Measurements from ENCODE around the gene NRXN2. TPM values are rescaled to one million over a fixed set of nuclear protein-coding genes. Genes with fewer than 3 reads are reported as not detected.

Gene NRXN2
- polyA plus RNA-seq (ENCODE audit: insufficient read length in 12 of 12): 10 to 100 TPM in 11 of 12 donors, not detected in 1; 14.4 to 40.7 (median 22.2) TPM
- long read RNA-seq, donor 1, partial matches to known transcripts: 6 of 8 reads
- long read RNA-seq, donor 1, other reads (novel, unspliced or antisense): 0 of 8 reads
- long read RNA-seq, donor 2, transcript NRXN2-210 (3 exons, 3,232 nt): major isoform, 5 of 6 reads
- long read RNA-seq, donor 2, partial matches to known transcripts: 0 of 6 reads
- long read RNA-seq, donor 2, other reads (novel, unspliced or antisense): 0 of 6 reads
- long read RNA-seq, donor 3, partial matches to known transcripts: 0 of 3 reads
- long read RNA-seq, donor 3, other reads (novel, unspliced or antisense): 0 of 3 reads
- long read RNA-seq, donor 4, partial matches to known transcripts: 0 of 1 reads
- long read RNA-seq, donor 4, other reads (novel, unspliced or antisense): 0 of 1 reads
- long read RNA-seq, donor 5: 0 reads
- long read RNA-seq, donor 6: 0 reads
- long read RNA-seq, donor 7, partial matches to known transcripts: 7 of 8 reads
- long read RNA-seq, donor 7, other reads (novel, unspliced or antisense): 0 of 8 reads
- long read RNA-seq, donor 8, partial matches to known transcripts: 0 of 2 reads
- long read RNA-seq, donor 8, other reads (novel, unspliced or antisense): 0 of 2 reads
- long read RNA-seq, donor 9, partial matches to known transcripts: 0 of 1 reads
- long read RNA-seq, donor 9, other reads (novel, unspliced or antisense): 0 of 1 reads
- long read RNA-seq, donor 10, transcript NRXN2-202 (7 exons, 3,535 nt): major isoform, 5 of 6 reads
- long read RNA-seq, donor 10, partial matches to known transcripts: 0 of 6 reads
- long read RNA-seq, donor 10, other reads (novel, unspliced or antisense): 0 of 6 reads
- long read RNA-seq, donor 11, partial matches to known transcripts: 0 of 3 reads
- long read RNA-seq, donor 11, other reads (novel, unspliced or antisense): 0 of 3 reads

DNA sequence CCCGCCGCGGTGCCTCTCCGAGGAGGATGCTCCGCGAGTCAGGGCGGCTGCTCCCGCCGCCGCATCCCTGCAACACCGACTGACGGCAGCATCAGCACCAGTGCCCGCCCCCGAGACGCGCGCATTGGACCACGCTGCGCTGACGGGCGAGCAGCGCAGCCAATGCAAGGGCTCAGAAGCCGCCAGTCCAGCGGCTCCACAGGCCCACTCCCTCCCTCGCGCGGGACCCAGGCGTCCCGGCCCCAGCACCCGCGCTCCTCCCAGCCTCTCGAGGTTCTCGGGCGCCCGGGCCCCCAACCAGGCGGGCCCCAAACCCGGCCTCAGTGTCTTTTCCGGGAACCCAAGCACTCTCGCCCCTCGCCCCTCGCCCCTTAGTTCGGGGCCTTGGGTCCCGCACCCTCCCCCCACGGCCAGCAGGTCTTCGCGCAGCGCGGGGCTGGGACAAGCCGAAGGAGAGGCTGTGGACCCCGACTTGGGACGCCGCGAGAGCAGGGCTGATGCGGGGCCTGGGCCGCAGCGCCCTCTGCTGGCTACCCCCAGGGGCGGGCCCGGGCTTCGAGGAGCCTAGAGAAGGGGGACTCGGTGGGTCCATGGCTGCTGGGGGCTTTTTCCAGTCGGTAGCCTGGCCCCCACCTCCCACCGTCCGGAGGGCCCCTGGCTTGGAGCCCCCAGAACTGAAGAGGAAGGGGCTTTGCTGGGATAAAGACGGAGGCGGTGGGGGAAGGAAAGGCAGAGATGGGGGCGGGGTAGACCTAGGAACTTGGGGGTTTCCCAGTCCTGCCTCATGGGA, at the start of gene NRXN2:
Gene NRXN2, minus strand, starts transcription at position 81 of the 790 bp plus-strand sequence. CDS start 9,498 bp downstream, outside the sequence.
- peak; percentile 81 for DNase-seq

DNA sequence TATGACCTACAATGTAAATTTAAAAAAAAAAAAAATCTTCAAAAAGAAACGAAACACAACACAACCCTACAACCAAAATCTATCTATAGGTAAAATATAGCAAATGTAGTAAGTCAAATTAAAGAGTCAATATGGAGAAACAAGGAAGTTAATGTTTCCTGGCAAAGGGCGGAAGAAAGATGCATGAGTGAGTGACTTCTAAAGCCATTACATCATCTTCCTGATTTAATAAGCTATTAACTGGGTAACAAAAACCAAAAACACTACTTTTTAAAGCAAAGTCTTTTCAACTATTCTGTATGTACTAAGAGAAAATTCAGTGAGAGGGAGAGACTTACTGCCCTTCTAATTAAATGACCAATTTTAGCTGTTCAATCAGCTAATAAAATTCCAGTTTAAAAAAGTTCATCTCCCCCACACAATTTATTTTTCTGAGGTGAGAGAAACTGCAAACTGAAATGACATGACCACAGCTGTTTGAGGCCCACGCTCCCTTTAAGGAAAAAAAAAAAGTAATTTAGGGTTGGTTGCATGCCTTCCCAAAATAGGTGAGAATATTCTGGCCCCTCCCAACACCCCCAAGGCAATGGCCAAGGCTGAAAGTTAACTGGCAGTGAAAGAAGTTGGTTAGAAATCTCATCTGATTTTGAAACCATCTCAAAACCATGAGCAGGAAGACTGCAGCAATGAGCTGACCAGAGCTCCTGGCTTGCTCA, 49.5 kb upstream of the NRXN2 start:
- DNase-seq: no peak

- no peak for DNase-seq
Observed at GRCh38 chr11:64771861-64772260, 48.9 kb upstream of the NRXN2 start.

- no peak for DNase-seq
Observed at GRCh38 chr11:64770120-64770519, 47.1 kb upstream of the NRXN2 start.

DNA sequence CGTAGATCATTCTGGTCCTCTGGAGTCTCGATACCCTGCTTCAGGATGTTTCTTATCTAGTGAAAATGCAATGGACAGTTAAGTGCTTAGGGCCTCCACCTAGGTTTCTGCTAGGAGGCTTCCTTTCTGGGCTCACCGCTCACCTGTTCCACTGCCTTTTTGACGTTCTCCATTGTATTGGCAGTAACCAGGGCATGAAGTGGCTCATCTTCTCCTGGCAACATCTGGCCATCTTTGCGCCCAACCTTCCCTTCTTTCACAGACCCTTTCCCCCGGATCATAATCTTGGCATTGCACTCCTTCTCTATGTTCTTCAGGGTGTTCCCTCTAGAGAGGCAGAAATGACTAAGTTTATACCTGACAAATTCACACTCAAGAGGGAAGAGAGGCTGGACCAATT, 46.3 kb upstream of the NRXN2 start:
- DNase-seq: no peak

GRCh38 chr11:64768300-64768694, 45.3 kb upstream of the NRXN2 start:
- no peak for DNase-seq

- no peak for DNase-seq
Observed at GRCh38 chr11:64767344-64768299, 44.6 kb upstream of the NRXN2 start.

- no peak for DNase-seq
Observed at GRCh38 chr11:64766881-64767280, 43.9 kb upstream of the NRXN2 start.

DNA sequence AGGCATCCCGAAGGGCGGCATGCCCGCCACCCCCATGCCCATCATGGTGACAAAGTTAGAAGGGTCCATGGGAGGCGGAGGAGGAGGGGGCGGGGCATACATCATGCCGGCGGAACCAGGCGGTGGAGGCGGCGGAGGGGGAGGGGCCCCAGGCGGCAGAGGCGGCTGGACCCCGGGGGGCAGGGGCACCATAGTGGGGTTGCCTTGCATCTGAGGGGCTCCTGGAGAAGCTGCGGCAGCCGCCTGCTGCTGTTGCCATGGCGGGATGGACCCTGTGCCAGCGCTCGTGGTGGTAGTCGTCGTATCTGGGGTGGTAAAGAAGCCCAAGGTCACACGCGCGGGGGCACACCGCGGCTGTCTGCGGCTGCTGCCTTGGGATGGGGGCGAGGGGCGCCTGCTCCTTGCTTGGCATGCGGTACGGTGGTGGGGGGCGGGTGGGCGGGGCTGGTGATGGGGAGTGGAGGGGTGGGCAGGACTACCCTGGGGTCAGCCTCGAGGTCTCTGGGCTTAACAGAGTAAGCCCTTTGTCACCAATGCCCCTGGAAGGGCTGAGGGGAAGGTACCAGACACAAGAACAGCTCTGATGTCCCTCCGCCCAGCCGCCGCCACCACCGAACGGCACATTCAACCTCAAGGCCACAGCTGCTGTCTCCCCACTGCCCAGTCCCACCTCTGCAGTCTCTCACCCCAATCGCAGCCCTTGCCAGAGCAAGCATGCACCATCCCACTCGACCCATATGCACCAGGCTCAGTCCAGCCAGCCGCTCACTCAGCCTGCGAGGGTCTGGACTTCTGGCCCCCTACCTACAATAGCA, 43.1 kb upstream of the NRXN2 start:
- no peak for DNase-seq

DNA sequence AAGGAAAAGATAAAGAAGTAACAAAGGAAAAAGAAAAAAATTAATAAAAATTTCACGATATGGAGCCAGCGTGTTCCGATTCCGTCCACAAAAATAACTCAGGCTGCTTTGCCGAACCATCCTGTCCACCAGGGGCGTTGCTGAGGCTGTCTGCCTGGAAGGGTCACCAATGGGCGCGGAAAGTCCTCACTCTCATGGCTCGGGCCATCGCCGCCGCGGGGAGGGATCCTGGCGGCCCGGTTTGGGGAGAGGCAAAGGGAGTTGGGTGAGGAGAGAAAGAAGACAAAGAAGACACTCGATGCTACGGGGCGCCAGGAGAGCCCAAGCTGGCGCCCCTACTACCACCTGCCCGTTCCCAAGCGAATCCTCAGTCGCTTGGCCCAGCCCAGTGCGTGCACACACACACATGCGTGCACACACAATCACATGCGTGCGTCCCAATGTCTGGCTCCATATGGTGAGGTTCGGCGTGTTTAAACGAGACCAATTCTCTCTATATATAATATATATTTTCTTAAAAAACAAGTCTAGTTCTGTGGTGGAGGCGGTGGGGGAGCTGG, 42.4 kb upstream of the NRXN2 start:
- no peak for DNase-seq

DNA sequence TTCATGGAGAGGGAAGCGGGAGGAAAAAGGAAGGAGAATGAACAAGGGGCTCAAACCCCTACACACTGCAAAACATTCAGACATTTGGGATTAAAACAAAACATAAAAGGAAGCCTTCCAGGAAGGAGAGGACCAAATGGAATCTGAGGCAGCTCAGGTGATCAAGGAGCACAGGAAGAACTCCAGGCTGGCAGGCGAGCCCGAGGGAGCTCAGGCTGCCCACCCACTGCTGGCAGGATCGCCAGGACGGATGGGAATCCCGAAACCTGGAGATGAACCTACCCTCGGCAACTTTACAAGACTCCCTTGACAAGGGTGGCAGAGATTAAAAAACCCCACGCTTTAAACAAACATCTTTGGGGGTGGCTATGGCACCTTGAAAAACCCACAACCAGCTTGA, 41.8 kb upstream of the NRXN2 start:
- DNase-seq: no peak

GRCh38 chr11:64764040-64764611, 41.1 kb upstream of the NRXN2 start:
- no peak for DNase-seq

GRCh38 chr11:64763526-64764039, 40.6 kb upstream of the NRXN2 start:
- DNase-seq: no peak

GRCh38 chr11:64762674-64763525, 39.9 kb upstream of the NRXN2 start:
- DNase-seq: no peak

GRCh38 chr11:64762277-64762673, 39.3 kb upstream of the NRXN2 start:
- DNase-seq: no peak

DNA sequence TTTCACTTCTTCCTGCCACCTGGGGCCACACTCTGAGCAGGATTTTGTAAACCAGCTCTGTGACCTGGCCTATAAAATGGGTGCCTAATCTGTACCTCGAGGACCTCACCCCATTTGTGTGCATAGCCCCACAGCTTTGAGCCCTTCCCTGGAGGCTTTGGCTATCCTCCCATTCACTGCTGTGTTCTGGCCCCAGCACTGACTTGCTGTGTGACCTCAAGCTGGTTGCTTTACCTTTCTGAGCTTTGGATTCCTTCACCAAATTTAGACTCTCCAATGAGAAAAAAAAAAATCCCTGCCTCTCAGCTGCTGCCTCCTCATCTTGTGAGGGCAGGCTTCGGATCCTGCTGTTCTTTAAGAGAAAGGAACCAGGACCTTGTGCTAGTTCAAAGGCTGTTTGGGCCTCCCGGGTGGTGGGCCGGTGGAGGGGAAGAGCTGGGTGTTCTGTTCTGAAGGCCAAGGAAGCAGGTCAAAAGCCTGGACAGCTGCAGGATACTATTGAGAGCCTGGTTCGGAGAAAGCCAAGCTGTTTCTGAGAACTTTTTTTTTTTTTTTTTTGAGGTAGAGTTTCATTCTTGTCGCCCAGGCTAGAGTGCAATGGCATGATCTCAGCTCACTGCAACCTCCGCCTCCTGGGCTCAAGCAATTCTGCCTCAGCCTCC, 37.9 kb upstream of the NRXN2 start:
- no peak for DNase-seq

Measured in muscle of arm (tissue), 14 donors.